NCI-H2081 (cell line): ENCODE results near the gene SLIRP.
"Not testable (repeated sequence)": the region's sequence is repeated elsewhere in the genome, so short reads cannot be mapped to it uniquely, and the experiment has no call there.

Experiments used
- DNase-seq, 2 experiments: peaks; one replicate each; lab custom pipeline; 2025; lab: John Stamatoyannopoulos, UW

Gene SLIRP

GRCh38 chr14:77707724-77708408 lies at the start of gene SLIRP, which contains the start of gene ALKBH1:
Gene SLIRP, plus strand, starts transcription at chr14:77708103. Its CDS starts 9 bp downstream, at chr14:77708112.
Gene ALKBH1, minus strand, starts transcription at chr14:77708023. Its CDS starts 19 bp downstream, at chr14:77708004.
- peak; percentile 73 to 86 for DNase-seq

DNA sequence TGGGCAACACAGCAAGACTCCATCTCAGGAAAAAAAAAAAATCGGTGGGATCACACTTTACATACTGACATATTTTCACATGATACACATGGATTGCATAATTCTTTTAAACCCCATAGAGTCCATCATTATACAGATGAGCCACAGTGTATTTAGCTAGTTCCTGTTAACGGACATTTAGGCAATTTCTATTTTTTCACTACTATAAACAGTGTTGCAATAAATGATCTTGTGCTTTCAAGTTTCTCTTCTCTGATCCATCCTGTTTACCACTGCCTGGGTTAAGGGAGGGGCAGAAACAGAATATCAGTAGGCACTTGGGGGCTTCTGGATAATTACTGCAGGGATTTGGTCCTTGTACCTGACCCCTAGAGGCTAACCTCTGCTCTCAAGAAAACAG lies 48.1 kb upstream of the SLIRP start:
- DNase-seq, result no peak

GRCh38 chr14:77660754-77661153 lies 47.1 kb upstream of the SLIRP start:
- DNase-seq, result peak; percentile 79 to 90

DNA sequence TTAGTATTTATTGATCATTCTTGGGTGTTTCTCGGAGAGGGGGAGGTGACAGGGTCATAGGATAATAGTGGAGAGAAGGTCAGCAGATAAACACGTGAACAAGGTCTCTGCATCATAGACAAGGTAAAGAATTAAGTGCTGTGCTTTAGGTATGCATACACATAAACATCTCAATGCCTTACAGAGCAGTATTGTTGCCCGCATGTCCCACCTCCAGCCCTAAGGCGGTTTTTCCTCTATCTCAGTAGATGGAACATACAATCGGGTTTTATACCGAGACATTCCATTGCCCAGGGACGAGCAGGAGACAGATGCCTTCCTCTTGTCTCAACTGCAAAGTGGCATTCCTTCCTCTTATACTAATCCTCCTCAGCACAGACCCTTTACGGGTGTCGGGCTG lies 46.3 kb upstream of the SLIRP start:
- DNase-seq, result not testable (repeated sequence)

DNA sequence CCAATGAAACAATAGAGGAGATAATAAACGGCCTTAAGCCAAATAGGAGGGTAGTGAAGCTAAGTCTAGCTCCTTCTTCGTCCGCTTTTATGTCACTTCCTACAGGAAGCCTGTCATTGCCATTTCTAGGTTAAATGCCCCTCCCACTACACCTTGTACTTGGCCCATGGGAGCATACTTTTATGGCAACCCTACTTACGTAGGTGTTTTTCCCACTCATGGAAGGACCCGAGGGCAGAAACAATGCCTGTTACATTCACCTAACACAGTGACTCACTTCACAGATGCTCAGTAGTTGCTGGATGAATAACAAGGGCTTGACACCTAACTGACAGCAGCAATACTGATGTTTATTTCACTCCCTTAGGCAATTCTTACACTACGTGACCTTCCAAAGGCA lies 44.6 kb upstream of the SLIRP start:
- DNase-seq, result no peak

- no peak for DNase-seq
These were observed 40.6 kb upstream of the SLIRP start for GRCh38 chr14:77667331-77667730.

- DNase-seq, result no peak
These were observed 34.7 kb upstream of the SLIRP start for GRCh38 chr14:77673193-77673592.

DNA sequence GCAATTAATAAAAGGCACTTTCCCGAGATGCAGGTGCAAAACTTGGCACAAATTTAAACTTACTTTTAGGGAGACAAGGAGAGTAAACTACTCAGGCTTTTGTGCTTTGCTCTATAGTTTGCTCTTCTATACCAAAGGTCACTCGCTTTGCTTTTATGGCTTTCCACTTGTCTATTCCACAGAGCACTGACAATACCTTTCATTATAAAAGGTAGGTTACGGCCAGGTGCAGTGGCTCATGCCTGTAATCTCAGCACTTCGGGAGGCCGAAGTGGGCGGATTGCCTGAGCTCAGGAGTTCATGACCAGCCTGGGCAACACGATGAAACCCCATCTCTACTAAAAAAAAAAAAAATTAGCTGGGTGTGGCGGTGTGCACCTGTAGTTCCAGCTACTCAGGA lies 33.0 kb upstream of the SLIRP start:
- DNase-seq, result peak in 1 of 2 experiments; percentile 17

DNA sequence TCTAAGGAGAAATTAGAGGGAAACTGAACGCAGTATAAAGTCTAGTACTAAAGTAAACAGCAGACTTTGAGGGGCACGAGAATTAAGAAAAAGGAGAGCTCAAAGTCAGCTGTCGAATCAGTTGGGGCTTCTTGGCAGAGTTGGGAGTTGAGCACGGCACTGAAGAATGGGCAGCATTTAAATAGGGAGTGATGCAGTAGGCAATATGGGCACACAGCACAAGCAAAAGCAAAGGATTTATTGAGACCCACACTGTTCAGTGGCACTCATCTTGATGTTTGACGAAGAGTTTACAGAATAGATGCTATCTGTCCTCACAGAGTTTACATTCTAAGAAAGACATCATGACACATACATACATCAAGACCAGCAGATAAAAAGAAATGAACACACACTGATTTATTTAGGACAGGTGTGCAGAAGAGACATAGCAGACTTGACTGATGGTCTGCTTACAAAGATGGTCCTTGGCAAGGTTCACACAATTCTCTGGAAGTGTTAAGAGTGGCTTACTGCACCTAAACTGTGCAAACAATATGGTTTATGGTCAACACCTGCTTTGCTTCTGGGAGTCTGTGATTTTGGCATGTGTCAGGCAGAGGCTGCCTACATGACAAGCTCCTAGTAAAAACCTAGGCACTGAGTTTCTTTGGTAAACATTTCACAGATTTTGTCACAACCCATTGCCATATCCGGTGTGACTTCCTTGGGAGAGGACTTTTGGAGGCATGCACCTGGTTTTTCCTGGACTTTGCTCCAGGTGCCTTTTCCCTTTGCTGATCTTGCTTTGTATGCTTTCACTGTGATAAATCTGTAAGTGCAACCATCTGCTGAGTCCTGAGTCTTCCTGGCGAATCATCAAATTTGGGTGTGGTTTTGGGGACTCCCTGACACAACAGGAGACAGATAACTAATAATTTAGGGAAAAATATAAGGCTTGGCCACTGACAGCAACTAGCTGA lies 26.4 kb upstream of the SLIRP start:
- DNase-seq, result peak; percentile 27 to 86

- no peak for DNase-seq
These were observed 25.7 kb upstream of the SLIRP start for GRCh38 chr14:77682158-77682553.

DNA sequence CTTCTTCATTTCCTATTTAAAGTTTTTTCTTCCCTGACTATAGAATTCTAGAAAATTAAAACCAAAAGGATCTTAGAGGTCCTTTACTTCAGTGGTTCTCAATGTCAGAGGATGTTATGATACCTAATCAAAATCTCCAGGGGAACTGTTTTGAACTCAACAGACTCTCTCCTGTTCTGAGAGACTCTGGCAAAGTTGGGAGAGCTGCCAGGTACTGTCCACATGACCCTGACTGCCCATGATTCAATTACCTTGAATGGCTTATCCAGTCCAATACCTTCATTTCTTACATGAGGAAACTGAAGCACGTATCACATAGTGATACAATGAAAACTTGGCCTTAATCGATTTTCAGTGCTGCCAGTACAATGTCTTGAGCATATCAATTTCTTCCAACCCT lies 16.6 kb upstream of the SLIRP start:
- no peak for DNase-seq

- DNase-seq, result peak in 1 of 2 experiments; percentile 44
These were observed 564 bp upstream of the SLIRP start for GRCh38 chr14:77707355-77707723.

DNA sequence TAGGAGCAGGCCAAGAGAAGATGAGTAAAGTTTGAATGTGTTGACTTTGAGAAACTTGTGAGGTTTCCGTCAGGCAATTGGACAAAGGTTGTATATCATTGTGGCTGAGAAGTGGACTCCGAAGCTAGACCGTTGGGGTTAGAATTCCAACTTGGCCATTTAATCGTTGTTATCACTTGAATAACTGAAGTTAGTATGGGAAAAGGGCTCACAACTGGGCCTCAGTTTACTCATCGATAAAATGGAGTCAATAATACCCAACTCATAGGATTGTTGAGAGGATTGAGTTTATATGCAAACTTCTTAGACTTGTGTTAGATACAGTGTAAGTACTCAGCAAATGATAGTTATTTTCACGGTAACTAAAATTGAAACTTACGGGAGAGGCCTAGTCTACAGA lies 846 bp downstream of the SLIRP start:
- no peak for DNase-seq

- DNase-seq, result no peak
These were observed 1.5 kb downstream of the SLIRP start for GRCh38 chr14:77709412-77709811.

DNA sequence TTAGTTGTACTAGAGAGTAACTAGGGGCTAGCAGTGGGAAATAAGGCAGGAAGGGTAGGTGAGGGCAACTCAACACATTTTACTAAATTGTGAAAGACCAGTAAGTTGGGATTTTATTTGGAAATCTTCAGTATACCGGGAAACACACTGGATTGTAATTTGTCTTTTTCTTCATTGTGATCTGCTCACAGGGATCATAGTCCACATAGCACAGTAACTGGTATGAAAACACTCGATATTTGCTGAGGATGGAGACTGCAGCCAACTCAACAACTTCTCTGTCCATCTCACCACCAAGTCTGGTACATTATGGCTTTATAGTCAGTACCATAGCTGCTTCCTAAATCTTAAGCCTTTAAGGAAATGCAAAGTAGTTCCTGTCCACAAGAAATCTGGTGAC lies 2.5 kb downstream of the SLIRP start:
- DNase-seq, result no peak

DNA sequence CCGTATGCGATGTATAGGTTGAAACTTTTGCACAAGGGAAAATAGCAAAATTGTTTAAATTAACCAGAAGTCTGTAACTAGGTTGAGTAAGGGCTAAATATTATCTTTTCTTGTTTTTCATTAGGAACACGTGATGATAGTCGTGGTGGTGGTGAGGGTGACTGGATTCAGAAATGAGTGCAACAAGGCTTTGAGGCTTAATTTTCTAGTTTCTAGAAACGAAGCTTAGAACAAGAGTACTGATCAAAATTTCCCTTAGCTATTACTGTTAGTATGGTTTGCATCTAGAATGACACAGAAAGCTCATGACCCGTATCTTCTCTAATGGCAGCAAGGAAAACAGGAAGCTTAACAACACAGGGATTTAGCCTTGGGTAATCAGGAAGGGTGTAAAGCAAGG lies 7.0 kb downstream of the SLIRP start:
- DNase-seq, result no peak

DNA sequence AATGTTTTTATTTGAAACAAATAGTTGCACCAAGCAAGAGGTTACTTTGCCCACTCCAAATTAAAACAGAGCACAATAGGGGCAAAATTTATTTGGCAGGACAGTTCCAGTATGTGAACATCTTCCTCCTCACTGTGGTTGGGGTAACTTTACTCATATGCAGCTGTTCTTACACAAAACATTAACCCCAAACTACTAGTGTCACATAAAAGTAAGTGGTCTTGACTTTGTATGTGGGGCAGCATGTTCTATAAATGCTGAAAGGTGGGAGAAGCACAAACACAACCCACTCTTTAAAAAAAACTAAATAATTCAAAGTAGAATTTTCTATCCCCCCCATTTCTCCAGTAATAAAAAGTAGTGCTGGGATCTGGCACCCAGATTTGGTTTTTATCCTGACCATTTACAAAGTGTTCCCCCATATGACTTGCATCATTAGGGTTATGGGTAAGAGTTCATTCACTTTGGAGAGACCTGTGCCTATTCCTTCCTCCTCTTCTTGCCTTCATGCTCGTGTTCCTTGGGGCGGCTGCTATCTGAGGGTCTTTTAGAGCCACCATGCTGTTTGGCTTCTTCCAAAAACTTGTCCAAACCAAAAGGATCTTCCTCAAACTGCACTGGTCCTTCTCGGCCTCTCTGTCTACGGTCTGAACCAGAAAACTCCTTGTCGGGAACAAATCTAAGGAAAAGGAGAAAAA lies 9.9 kb downstream of the SLIRP start:
- no peak for DNase-seq

DNA sequence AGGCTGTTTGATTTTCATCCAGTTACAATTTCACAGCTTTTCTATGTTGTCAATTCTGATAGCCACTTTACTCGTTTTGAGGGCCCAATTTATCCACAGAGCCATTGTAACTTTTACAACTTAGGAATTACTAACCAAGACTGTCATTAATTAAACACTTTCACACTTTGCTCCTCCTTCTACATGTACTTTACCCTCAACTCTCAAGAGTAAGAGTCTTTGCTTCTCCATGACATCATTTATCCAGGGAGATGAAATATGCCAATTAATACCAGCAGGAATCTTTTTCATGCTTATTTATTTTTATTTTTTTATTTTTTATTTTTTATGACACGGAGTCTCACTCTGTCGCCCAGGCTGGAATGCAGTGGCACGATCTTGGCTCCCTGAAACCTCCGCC lies 13.5 kb downstream of the SLIRP start:
- DNase-seq, result no peak

- DNase-seq, result no peak
These were observed 14.4 kb downstream of the SLIRP start for GRCh38 chr14:77722301-77722700.

GRCh38 chr14:77730976-77731497 lies 23.1 kb downstream of the SLIRP start:
- DNase-seq, result no peak

DNA sequence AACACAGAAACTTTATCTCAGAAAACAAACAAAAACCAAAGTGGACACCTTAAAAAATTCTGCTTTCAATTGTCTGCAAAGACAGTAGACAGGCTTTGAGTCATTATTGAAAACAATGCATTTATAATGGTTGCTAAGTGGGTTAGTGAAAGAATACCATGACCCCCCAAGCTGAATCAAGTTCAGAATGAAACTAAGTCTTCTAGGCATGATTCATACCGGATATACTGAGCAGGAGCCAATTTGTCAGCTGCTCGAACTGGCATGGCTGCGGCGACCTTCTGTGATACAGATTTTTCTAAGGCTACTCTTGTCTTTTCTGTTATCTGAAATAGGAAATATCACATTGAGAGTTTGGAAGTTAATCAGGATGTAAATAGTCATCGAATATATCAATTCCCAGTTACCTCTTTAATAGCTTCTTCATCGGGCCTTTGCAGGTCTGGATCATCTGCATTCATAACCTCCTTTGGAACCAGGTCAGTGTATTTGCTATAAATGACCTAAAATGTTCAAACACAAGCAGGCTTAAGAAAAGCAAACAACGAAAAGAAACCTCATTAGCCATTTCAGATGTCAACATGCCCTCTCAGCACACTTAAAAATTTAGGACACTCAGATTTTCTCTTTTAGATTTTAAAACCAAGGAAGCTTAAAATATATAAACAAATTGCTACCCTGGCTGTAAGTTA lies 30.8 kb downstream of the SLIRP start:
- DNase-seq, result no peak

GRCh38 chr14:77741438-77741837 lies 33.5 kb downstream of the SLIRP start:
- no peak for DNase-seq
